ENCODE results near the gene MAPK8IP1.

The MAPK8IP1 gene

DNA sequence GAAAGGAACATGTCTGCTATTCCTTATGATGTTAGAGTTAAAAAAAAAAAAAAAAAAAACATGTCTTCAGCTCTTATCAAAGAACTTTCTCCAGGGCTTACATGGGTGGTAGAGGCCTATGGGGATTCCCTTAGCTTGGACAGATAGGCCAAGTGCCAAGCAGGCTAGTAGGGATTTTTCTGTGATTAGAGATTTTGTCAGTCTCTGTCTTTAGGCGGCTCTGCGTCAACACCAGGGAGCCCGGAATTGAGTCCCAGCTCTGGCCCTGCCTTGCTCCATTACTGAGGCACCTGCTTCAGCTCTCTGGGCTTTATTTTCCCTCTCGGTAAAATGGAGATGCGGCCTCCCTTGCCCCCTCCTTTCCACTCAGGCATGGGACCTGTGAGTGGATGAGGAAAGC, 25.1 kb upstream of the MAPK8IP1 start:
- no peak for DNase-seq (ENCODE audit: low read depth)

DNA sequence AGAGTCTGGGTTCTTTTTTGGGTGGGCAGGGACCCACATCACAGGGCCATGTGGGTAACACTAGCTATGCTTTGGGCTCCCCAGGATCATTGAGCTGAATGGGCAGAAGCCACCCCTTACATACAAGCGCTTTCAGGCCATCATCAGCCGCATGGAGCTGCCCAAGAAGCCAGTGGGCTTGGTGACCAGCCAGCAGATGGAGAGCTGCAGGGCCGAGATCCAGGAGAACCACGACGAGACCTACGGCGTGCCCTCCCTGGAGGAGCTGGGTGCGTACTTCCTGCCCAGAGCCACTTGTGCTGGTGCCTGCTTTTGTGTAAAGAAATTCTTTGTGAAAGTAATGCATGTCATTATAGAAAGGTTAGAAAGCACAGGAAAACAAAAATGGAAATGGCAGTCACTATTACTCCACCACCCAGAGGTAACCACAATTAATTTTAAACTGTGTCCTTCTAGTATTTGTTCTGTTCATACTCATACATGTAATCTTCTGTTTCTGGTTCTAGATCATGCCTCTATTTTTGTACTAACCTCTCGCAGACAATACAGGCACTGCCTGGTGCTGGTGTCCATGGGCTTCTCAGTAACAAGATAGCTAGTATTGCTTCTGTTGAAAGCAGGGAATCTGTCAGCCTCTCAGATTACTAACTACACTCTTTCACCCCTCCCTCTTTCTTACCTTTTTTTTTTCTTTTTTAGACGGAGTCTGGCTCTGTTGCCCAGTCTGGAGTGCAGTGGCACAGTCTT, 24.5 kb upstream of the MAPK8IP1 start:
- no peak for DNase-seq (ENCODE audit: low read depth)

DNA sequence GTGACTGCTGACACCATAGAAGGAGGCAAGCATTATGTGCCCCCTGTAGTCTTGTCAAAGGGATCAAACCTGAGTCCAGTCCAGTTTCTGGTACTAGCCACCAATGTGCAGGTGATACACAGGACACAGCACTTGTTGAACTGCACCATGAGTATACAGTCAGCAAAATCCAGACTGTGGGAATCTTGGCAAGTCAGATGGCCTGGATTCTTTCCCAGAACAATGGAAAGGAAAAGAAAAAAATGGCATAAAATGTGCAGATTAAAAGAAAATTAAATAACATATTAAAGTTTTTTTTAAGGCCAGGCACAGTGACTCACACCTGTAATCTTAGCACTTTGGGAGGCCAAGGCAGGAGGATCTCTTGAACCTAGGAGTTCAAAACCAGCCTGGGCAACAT, 21.4 kb upstream of the MAPK8IP1 start:
- no peak for DNase-seq (ENCODE audit: low read depth)

DNA sequence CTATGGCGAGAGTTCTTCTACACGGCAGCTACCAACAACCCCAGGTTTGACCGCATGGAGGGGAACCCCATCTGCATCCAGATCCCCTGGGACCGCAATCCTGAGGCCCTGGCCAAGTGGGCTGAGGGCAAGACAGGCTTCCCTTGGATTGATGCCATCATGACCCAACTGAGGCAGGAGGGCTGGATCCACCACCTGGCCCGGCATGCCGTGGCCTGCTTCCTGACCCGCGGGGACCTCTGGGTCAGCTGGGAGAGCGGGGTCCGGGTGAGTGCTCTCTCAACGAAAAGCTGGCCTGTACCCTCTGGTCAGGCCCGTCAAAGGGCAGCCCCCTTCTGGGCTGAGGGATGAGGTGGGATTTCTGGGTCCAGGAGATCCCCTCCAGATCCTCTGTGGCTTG, 15.9 kb upstream of the MAPK8IP1 start:
- DNase-seq (ENCODE audit: low read depth), result no peak

DNA sequence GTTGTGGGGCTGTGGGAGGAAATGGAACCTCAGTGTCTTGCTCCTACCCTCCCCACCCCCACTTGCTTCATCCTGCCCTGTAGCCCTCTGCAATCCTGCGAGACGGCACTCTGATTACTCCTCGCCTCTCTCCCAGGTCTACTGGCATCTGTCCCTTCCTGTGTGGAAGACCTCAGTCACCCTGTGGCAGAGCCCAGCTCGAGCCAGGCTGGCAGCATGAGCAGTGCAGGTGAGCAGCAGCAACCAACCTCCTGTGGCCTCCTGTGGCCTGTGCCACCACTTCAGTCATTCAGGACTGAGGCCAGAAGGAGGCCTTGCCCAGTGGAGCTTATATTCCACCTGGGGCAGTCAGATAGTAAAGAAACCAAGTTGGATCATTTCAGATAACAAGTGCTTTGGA, 14.7 kb upstream of the MAPK8IP1 start:
- DNase-seq (ENCODE audit: low read depth), result no peak

DNA sequence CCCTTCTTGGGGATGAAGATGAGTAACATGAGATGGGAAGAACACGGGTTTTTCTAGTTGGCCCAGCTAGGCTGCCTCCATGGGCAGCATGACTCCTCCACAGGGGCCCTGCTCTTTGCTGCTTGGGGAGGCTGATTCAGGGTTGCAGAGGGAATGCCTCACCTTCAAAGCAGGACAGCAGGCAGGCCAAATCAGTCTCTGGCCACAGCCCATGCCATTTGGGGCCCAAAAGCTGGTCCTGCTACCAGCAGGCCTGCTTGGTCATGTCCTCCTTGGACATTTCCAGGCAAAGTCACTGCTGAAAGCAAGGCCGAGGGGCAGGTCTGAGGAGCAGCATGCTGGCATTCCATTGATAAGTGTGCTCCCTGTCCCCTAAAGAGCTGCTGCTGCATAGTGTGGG, 13.8 kb upstream of the MAPK8IP1 start:
- DNase-seq (ENCODE audit: low read depth), result no peak

DNA sequence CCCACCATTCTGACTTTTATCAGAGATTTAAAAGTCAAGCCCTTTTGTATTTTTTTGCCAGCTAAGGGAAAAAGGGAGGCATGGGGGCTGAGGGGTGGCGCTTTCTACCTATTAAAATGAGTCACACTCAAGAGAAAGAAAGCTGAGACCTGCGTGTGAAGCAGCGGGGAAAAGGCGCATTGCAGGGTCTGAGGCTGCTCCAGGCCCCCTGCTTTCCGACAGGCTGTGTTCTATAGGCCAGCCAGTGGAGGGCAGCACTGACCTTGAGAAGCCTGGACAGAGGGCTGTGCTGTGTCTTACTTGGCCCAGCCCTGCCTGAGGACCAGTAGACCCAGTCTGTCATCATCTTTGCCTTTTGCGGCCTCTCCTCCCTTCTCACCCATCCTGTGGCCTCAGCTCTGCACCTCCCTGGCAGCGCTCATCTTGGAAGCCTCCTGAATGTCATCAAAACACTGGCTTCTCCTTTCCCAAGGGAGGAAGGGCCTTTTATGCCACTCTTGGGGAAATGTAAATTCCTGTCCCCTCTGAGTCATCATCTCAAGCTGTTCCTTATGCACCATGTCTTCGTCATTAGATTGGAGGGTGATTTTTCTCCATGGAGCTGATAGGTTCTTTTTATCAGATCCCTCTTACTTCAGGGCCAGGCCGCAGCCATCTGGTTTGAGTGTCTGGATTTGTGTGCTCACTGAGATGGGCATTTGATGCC, 12.6 kb upstream of the MAPK8IP1 start:
- DNase-seq (ENCODE audit: low read depth), result no peak

DNA sequence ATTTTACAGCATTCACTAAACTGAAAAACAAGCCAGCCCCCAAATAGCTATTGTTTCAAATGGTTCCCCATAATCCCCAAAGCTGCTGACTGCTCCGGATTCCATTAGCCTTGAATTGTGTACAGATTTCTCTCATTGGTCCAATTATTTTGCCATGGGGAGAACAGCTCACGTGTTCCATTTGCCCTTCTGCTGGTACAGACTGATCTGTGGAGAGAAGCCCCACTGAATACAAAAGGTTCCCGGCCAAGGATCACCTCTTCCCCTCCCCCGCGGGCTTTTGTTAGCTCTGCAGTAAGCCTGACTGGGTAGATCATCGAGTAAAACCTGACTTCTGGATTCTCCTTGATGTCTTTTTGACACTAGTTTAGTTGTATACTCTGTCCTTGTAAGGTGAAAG, 9.1 kb upstream of the MAPK8IP1 start:
- DNase-seq (ENCODE audit: low read depth), result no peak

DNA sequence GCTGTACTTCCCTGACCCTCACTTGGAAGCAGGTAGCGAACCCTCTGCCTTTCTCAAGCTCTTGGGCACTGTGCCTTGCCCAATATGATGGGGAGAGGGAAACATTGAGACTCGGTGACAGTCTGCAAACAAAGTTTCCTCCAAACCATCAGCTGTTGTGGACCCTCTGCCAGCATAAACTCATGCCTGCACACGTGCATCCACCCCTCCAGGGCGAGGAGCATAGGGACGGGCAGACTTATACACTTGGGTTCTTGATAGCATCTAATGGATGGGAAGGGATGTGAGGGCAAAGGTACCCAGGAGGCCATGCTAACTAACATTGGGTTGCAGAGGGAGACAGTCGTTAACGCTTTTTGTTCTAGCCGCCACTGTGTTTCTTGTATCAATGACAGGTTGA, 8.2 kb upstream of the MAPK8IP1 start:
- no peak for DNase-seq (ENCODE audit: low read depth)

DNA sequence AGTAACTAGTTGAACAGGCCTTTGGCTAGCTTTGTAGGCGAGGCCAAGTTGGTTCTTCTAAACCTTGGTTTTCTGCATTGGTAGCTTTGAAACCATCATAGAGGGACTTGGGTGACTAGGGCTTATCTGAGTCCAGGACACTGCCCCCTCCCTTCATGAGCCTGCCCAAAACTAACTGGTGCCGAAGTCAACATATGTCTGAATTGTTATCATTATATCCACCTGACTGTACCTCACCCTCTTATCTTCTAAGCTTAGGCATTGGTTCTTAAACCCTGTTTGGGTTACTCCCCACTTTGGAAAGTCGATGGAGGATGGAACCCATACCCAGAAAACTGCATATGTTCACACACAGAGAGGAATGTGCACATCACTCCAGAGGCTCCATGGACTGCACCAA, 7.6 kb upstream of the MAPK8IP1 start:
- no peak for DNase-seq (ENCODE audit: low read depth)

DNA sequence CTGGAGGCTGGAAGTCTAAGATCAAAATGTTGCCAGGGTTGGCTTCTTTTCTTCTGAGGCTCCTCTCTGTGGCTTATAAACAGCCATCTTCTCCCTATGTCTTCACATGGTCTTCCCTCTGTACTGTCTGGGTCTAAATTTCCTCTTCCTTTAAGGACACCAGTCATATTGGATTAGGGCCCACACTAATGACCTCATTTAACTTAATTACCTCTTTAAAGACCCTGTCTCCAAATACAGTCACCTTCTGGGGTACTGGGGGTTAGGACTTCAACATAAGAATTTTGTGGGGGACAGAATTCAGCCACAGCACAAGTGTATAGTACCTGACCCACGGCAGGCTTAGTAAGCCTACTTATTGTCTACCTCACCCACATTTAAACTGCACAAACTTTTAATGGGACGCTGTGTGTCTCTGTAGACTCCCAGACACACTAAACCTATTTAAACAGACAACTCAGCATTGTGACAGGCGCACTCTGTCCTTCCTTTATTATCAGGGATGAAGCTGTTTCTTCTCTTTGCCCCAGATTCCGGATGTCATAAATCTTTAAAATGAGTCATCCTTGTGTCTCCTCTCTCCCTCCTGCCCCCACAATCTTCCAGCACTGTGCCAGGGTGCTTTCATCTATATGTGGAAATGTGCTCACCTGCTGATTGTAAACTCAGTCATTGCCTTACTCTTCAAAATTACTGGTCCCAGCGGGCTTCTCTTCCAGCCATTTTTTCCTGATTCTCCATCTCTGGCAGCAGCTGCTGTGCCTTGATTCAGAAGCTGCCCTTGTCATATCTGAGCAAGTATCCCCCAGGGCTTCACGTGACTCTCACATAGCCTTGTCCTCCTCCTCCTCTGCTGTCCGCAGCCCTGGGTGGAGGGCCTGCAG, 5.4 kb upstream of the MAPK8IP1 start:
- no peak for DNase-seq (ENCODE audit: low read depth)

DNA sequence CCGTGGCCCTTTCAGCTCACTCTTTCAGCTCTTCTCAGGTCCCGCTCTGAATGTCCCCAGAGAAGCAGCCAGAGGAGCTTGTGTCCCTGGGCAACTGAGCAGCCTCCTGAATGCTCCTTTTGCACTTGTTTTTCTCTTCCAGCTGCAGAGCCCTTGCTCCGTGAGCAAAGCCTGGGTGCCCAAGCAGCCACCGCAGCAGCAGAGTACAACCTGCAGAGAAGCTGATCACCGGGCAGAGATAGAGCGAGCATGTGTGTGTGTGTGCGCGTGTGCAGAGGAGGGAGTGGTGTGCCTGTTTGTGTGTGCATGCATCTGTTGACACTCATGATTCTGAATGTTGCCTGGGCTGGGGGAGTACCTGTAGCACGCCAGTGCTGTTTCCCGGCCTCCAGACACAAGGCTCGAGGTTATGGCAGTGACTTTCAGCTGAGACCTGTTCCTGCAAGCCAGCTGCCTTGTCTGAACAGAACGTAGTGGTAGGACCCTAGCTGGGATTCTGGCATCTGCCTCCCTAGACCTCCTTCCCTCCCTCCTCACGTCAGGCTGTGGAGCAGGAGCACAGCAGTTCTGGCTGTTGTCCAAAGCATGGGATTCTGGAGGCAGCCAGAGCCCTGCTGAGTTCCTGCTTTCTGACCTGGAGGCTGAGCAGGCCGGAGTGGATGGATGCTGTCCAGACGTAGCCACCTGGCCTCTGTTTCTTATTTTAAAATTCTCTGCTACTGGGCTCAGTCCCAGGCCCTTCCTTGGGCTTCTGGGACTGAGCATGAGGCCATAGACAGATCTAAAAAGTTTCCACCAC, 4.5 kb upstream of the MAPK8IP1 start:
- no peak for DNase-seq (ENCODE audit: low read depth)

DNA sequence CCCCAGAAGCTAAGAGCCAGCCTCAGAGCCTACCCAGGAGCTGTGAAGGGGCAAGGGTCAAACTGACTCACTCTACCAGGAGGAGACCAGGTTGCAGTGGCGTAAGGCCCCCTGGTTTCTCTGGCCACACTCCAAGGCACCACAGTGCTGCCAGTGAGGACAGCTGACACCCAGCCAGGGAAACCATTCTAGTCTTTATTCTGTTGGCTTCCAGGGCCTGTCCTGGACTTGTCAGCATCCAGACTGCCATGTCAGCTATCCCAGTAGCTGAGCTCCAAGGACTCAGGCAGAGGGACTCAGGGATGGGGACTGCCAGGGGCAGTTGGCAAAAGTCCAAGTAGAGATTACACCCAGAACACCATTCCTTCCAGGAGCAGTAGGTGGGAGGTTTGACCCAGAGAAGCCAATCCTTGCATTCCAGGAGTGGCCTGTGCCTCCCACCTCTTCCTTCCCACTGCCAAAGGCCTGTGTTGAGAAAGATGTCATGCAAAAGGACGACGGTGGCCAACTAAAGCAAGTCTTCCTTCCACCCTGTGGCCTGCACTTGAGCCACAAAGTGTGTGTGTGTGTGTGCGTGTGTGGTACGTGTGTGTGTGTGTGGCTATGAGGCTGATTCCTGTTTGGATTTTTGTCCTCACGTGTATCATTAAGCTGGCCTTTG, 3.6 kb upstream of the MAPK8IP1 start:
- no peak for DNase-seq (ENCODE audit: low read depth)

DNA sequence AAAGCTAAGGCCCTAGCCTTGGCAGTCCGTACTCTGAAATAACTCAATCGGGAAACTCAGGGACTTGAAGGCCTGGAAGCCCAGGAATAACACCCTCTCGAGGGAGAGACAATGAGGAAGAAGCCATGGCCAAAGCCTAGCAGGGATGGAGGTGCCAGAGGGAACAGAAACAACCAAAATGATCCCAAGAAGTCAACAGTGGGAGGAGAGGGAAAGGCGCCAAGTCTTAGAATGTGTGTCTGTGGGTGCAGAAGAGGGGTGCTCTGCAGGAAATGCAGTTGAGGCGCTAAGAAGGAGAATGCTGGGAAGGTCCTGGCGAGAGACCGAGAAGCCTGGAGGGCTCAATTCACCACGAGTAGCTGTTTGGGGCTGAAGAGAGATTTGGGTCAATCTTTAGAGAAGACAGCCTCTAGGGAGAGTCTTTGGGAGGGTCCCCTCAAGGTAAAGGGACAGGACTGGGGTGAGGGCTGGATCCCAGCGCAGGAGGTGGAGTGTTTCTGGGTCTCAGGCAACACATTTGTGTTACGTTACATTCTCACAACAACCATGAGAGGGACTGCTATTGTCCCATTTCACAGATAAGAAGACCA, 760 bp upstream of the MAPK8IP1 start:
- DNase-seq (ENCODE audit: low read depth), result no peak

DNA sequence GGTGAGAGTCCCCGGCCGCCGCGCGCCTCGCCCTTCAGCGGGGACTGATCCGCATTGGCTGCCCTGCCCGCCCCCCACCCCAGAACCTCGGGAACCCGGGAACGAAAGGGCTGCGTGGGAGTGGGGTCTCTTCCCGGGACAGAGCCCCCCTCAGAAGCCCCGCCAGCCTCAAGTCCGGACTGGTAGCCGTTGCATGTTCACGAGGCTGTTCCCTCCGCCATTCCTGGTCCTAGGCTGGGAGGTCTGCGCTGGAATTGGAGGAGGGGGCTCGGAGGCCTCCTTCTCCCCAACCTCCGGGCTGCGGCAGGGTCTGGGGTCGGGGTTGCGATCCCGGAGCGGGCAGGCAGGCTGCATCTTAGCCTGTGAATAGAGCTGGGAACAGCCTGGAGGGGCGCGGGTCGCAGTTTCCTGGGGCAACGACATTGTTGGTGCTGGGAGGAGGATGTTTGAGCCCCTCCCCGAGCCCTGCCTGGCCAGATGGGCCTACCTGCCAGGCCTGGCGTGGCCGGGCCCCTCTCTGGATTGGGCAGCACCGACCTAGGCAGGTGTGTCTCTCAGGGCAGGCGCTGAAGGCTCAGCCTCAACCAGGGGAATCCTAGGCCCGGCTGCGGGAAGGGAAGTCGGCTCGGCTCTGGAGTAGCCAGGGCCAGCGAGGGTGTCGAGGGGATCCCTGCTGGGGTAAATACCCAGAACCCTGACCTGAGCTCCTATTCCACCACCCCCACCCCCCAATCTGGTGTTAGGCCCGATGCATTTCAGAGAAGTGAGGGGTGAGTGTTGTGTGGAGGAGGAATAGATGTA, 670 bp downstream of the MAPK8IP1 start:
- no peak for DNase-seq (ENCODE audit: low read depth)

DNA sequence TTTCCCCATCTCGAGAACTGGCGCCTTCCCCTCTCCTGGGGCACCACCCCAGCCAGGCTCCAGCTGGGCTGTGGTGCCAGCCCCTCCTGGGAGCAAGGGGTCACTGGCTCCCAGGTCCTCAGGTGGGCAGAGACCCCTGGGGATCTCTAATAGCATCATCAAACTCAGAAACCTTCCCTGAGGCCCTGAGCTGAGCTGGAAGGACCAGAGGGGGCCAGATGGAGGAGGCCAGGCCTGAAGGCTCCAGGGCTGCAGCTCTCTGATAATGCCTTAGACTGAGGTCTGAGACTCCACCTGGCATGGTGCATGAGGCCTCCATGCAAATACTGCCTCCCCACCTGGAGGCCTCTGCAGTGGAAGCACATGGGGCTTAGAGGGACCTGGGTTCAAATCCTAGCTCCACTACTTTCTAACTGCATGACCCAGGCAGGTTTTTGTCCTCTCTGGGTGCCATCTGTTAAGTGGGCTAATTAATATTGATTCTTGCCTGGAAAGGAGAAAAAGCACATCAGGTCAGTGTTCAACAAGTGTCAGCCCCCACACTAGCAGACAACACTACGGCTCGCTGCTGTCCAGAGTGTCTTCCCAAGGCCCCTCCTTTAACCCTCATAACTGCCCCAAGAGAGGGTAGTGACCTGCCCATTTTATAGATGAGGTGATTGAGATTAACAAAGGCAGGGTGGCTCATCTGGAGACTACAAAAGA, 1.5 kb downstream of the MAPK8IP1 start:
- no peak for DNase-seq (ENCODE audit: low read depth)

DNA sequence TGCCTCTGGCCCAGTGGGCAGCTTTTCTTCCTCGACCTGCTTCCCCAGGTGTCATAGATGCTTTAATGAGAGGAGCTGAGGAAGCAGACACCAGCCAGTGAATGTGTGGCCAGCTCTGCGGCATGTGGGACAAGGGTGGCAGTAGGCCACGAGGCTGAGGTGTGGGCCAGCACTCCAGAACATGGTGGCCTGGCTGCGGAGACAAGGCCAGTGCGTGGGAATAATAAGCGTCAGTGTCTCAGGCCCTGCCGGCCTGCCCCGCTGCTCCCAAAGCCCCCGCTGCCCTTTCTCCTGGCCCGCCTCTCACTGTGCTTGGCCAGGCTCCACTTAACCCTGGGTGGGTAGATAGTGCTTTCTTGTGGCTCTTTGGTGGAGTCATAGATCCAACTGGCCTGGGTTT, 2.1 kb downstream of the MAPK8IP1 start:
- no peak for DNase-seq (ENCODE audit: low read depth)

DNA sequence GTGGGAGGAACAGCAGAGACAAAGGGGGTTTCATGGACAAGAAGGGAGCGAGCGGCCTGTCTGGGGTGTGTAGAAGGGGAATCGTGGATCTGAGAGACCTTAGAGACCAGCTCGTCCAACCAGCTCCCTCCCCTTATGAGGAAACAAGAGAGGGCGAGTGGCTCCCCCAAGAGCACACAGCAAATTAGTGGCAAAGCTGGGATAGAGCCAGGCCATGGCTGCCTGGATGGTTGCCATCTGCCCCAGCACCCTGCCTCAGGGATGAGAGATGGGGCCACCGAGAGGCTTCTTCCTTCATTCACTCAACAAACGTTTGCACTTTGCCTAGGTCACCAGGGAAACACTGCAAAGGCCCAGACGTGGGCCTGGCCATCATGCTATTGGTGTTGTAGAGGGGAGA, 4.1 kb downstream of the MAPK8IP1 start:
- DNase-seq (ENCODE audit: low read depth), result no peak

DNA sequence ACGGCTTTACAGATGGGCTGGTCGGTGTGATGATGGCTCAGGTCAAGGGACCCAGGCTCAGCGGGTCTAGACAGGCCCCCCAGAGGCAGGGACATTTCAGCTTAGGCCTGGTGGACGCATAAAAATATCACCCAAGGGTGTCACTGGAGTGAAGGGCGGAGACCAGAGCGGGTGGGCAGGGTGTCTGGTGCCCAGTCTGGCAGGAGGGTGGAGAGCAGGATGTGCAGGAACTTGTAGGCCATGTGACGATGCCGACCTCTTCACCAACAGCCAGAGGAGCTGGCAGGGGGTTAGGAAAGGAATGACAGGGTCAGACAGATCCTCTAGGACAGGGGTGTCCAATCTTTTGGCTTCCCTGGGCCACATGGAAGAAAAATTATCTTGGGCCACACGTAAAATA, 4.5 kb downstream of the MAPK8IP1 start:
- DNase-seq (ENCODE audit: low read depth), result no peak
